Esophagus muscularis mucosa (tissue), 4 donors: ENCODE results near the gene TLR6. TPM values are rescaled to one million over a fixed set of nuclear protein-coding genes. Genes with fewer than 3 reads are reported as not detected.

Experiments
- DNase-seq: peaks from one replicate; pipeline ENCODE4 v3.0.0-alpha.2; 2017; ENCODE audit errors: extremely low spot score
- H3K27ac ChIP-seq, 4 donors: fragments of 200-600 bp; sonication (generic); replicated peaks in 1 of 4; 1 replicate in 3 of 4; 2 replicates in 1 of 4; pipeline ENCODE4 v1.5.1; 2016 to 2019; ENCODE audit warnings: mild to moderate bottlenecking in 1 of 4
- H3K27me3 ChIP-seq, 4 donors: fragments of 200-600 bp; sonication (generic); one replicate each; pipeline versions ENCODE4 v1.5.1 to v1.6.0; 2016 to 2019
- H3K36me3 ChIP-seq, 4 donors: fragments of 200-600 bp; sonication (generic); one replicate each; pipeline ENCODE4 v1.5.1; 2016 to 2019
- H3K4me1 ChIP-seq, 4 donors: fragments of 200-600 bp; sonication (generic); one replicate each; pipeline ENCODE4 v1.5.1; 2016 to 2019
- H3K4me3 ChIP-seq, 4 donors: fragments of 200-600 bp; sonication (generic); 1 replicate in 2 of 4; 2 replicates in 2 of 4; pipeline ENCODE4 v1.5.1; 2016 to 2019; ENCODE audit warnings: mild to moderate bottlenecking in 4 of 4, moderate library complexity in 1 of 4
- H3K9me3 ChIP-seq, 4 donors: fragments of 200-600 bp; sonication (generic); 1 replicate in 3 of 4; 2 replicates in 1 of 4; pipeline ENCODE4 v1.5.1; 2016 to 2019
- CTCF ChIP-seq, 3 experiments: fragments of 200-600 bp in 2 of 3; fragments of 450-650 bp in 1 of 3; sonication (generic) in 2 of 3; IDR thresholded peaks; one replicate each; pipeline ENCODE4 v1.5.1; 2017 to 2019; ENCODE audit warnings: antibody characterized with exemption in 3 of 3, mild to moderate bottlenecking in 2 of 3, moderate library complexity in 1 of 3
- EP300 ChIP-seq: sonication (generic); formaldehyde crosslinking; IDR thresholded peaks from one replicate; pipeline ENCODE4 v1.6.1; 2017; ENCODE audit warnings: antibody characterized with exemption
- POLR2A ChIP-seq: fragments of 450-650 bp; IDR thresholded peaks from one replicate; pipeline ENCODE4 v1.6.1; 2017; ENCODE audit warnings: antibody characterized with exemption, moderate library complexity, mild to moderate bottlenecking, low read depth
- POLR2AphosphoS5 ChIP-seq, 2 donors: sonication (generic); formaldehyde crosslinking; IDR thresholded peaks; one replicate each; pipeline ENCODE4 v1.6.1; 2017; ENCODE audit warnings: antibody characterized with exemption in 2 of 2
- WGBS: methylation state at CpG from one replicate; pipeline ENCODE4 v1.1.5; 2018; 5-methylcytosine and 5-hydroxymethylcytosine counted together
- intact Hi-C: fragments of 100-400 bp; cut with DNase I; formaldehyde crosslinking; loops from one replicate; pipeline ENCODE4 v1.15.1; 2023
- total RNA-seq, 4 donors: library from RNA; depleted of rRNA; stranded (reverse); fragments of >200 nt; gene quantifications; one replicate each; pipeline versions ENCODE4 v1.1.0 to v1.2.1, GENCODE V29; 2016

Gene TLR6
- total RNA-seq, 4 donors from 2014 or later, result 1.1 to 1.8 (median 1.7) TPM

- DNase-seq, result no peak
- Histone ChIP-seq H3K27me3 (no peaks in the 10 kb centered on the region), H3K9me3 (no peaks in the 10 kb centered on the region), H3K4me3 (no peak overlapping the region), H3K36me3 (peaks cover 8 to 44% (median 37%) of the 10 kb centered on the region in 4 donors), H3K4me1 (peaks cover 0 to 29% (median 25%) of the 10 kb centered on the region in 4 donors), H3K27ac (no peak overlapping the region)
- no peak for TF ChIP-seq POLR2A
- no peak for TF ChIP-seq EP300
- no peak for TF ChIP-seq POLR2AphosphoS5 (IDR thresholded peaks at IDR 0.05)
- no peak for TF ChIP-seq CTCF (IDR thresholded peaks at IDR 0.05)
- intact Hi-C loops, result no loop called here
- WGBS, result 88% methylated on average over 10 of the region's 10 CpGs
Measured at GRCh38 chr4:38891051-38891983, 34.7 kb upstream of the TLR6 start.

GRCh38 chr4:38889143-38889542 is 32.5 kb upstream of the TLR6 start:
- DNase-seq, result no peak
- Histone ChIP-seq H3K4me3 (no peak overlapping the region), H3K36me3 (peaks cover 8 to 28% (median 24%) of the 10 kb centered on the region in 4 donors), H3K27ac (peak overlapping the region; percentile 43 to 68 (median 54)), H3K4me1 (peaks cover 0 to 27% (median 24%) of the 10 kb centered on the region in 4 donors), H3K27me3 (no peaks in the 10 kb centered on the region), H3K9me3 (no peaks in the 10 kb centered on the region)
- WGBS, result 73% methylated on average over 1 of the region's 1 CpG
- TF ChIP-seq POLR2A (no peak), POLR2AphosphoS5 (IDR thresholded peaks at IDR 0.05) (no peak), CTCF (IDR thresholded peaks at IDR 0.05) (no peak), EP300 (no peak)
- intact Hi-C loops, result no loop called here

- intact Hi-C loops, result no loop called here
- whole genome bisulfite sequencing, result 94% methylated on average over 4 of the region's 4 CpGs
- TF ChIP-seq POLR2AphosphoS5 (IDR thresholded peaks at IDR 0.05) (no peak), CTCF (IDR thresholded peaks at IDR 0.05) (no peak), EP300 (no peak), POLR2A (no peak)
Measured at GRCh38 chr4:38884254-38884653, 27.6 kb upstream of the TLR6 start.

GRCh38 chr4:38876636-38877035 is 20.0 kb upstream of the TLR6 start:
- intact Hi-C loops, result no loop called here
- Histone ChIP-seq H3K9me3 (no peaks in the 10 kb centered on the region), H3K4me3 (no peak overlapping the region), H3K36me3 (peaks cover 16 to 41% (median 31%) of the 10 kb centered on the region in 4 donors), H3K27ac (no peak overlapping the region), H3K4me1 (peaks cover 0 to 30% (median 21%) of the 10 kb centered on the region in 4 donors), H3K27me3 (no peaks in the 10 kb centered on the region)
- TF ChIP-seq EP300 (no peak), POLR2A (no peak)
- no peak for DNase-seq
- 90% methylated on average over 2 of the region's 2 CpGs for WGBS

More at GRCh38 chr4:38884254-38884653, 27.6 kb upstream of the TLR6 start:
- Histone ChIP-seq H3K4me1 (peaks cover 0 to 11% (median 9%) of the 10 kb centered on the region in 4 donors), H3K36me3 (peaks cover 9 to 45% (median 16%) of the 10 kb centered on the region in 4 donors), H3K27ac (no peak overlapping the region), H3K9me3 (no peaks in the 10 kb centered on the region), H3K4me3 (no peak overlapping the region), H3K27me3 (no peaks in the 10 kb centered on the region)
- DNase-seq, result no peak

GRCh38 chr4:38873290-38873944 is 16.8 kb upstream of the TLR6 start:
- Histone ChIP-seq H3K9me3 (no peaks in the 10 kb centered on the region), H3K27me3 (no peaks in the 10 kb centered on the region), H3K36me3 (peaks cover 6 to 20% (median 12%) of the 10 kb centered on the region in 4 donors), H3K27ac (peak overlapping the region in 1 of 4 donors; percentile 16), H3K4me1 (peaks cover 12 to 61% (median 51%) of the 10 kb centered on the region in 4 donors), H3K4me3 (no peak overlapping the region)
- WGBS, result 71% methylated on average over 5 of the region's 5 CpGs
- DNase-seq, result no peak
- intact Hi-C loops, result no loop called here
- no peak for TF ChIP-seq POLR2A
- no peak for TF ChIP-seq EP300
- TF ChIP-seq CTCF (IDR thresholded peaks at IDR 0.05), result no peak
- TF ChIP-seq POLR2AphosphoS5 (IDR thresholded peaks at IDR 0.05), result no peak
